NCI-H2171 (cell line): ENCODE data around the gene PTP4A2.

Experiments
- DNase-seq: peaks from one replicate; lab custom pipeline; 2025; lab: John Stamatoyannopoulos, UW

Gene PTP4A2

GRCh38 chr1:31886866-31887265, 51.3 kb downstream of the PTP4A2 start:
- DNase-seq = no peak

GRCh38 chr1:31885851-31886250, 52.3 kb downstream of the PTP4A2 start:
- DNase-seq = no peak

- no peak for DNase-seq
These were observed 54.7 kb downstream of the PTP4A2 start for GRCh38 chr1:31883357-31883942.

GRCh38 chr1:31881688-31882000, 56.5 kb downstream of the PTP4A2 start:
- DNase-seq = no peak

- DNase-seq = no peak
These were observed 57.0 kb downstream of the PTP4A2 start for GRCh38 chr1:31880957-31881687.

GRCh38 chr1:31879981-31880608, 58.1 kb downstream of the PTP4A2 start:
- no peak for DNase-seq

GRCh38 chr1:31878058-31878457, 60.1 kb downstream of the PTP4A2 start:
- DNase-seq = no peak

GRCh38 chr1:31877544-31877943, 60.6 kb downstream of the PTP4A2 start:
- no peak for DNase-seq

- DNase-seq = no peak
These were observed 62.4 kb downstream of the PTP4A2 start for GRCh38 chr1:31875636-31876236.

- no peak for DNase-seq
These were observed 63.2 kb downstream of the PTP4A2 start for GRCh38 chr1:31874942-31875341.

- no peak for DNase-seq
These were observed 65.2 kb downstream of the PTP4A2 start for GRCh38 chr1:31872658-31873636.

- DNase-seq = no peak
These were observed 66.5 kb downstream of the PTP4A2 start for GRCh38 chr1:31871703-31872102.

GRCh38 chr1:31870086-31870736, 68.0 kb downstream of the PTP4A2 start:
- DNase-seq = no peak

GRCh38 chr1:31869449-31869848, 68.7 kb downstream of the PTP4A2 start:
- DNase-seq = no peak

- no peak for DNase-seq
These were observed 69.3 kb downstream of the PTP4A2 start for GRCh38 chr1:31868862-31869261.

- no peak for DNase-seq
These were observed 70.6 kb downstream of the PTP4A2 start for GRCh38 chr1:31867546-31867945.

- no peak for DNase-seq
These were observed 71.6 kb downstream of the PTP4A2 start for GRCh38 chr1:31866450-31867032.

- DNase-seq = no peak
These were observed 72.3 kb downstream of the PTP4A2 start for GRCh38 chr1:31865728-31866449.

GRCh38 chr1:31862071-31862470, 76.1 kb downstream of the PTP4A2 start:
- no peak for DNase-seq

- no peak for DNase-seq
These were observed 76.8 kb downstream of the PTP4A2 start for GRCh38 chr1:31861346-31861745.
